Ureter (tissue), 1 donor: Measurements from ENCODE around the gene ZNF773. TPM values are rescaled to one million over a fixed set of nuclear protein-coding genes. Genes with fewer than 3 reads are reported as not detected.

Experiments used
- total RNA-seq: library from RNA; stranded (reverse); gene quantifications from one replicate; pipeline ENCODE4 v1.2.4, GENCODE V29; 2023
- donor health status: DM: yes; HTN: yes; CAD: no.

Gene ZNF773
- total RNA-seq, 1 donor from 2014 or later: 12.2 TPM

Other genes starting within 250 kb of the ZNF773 start
- 101 TPM for gene ZNF460, start 219.5 kb upstream of the ZNF773 start, total RNA-seq
- 11.7 TPM for gene ZNF543, start 179.5 kb upstream of the ZNF773 start, total RNA-seq
- gene ZNF304, start 148.7 kb upstream of the ZNF773 start, total RNA-seq: 13.6 TPM
- 7.6 TPM for gene TRAPPC2B, start 136.4 kb upstream of the ZNF773 start, total RNA-seq
- gene ZNF547, start 136.4 kb upstream of the ZNF773 start, total RNA-seq: 4.5 TPM
- 23.8 TPM for gene ZNF548, start 110.1 kb upstream of the ZNF773 start, total RNA-seq
- 20.3 TPM for gene ZNF17, start 88.8 kb upstream of the ZNF773 start, total RNA-seq
- 20.5 TPM for gene ZNF749, start 64.6 kb upstream of the ZNF773 start, total RNA-seq
- gene VN1R1, start 42.8 kb upstream of the ZNF773 start, total RNA-seq: 1.4 TPM
- gene ZNF772, start 22.4 kb upstream of the ZNF773 start, total RNA-seq: 16.9 TPM
- gene ZNF419, start 12.2 kb upstream of the ZNF773 start, total RNA-seq: 18.5 TPM
- 12.2 TPM for gene ZNF549, start 27.4 kb downstream of the ZNF773 start, total RNA-seq
- 16.4 TPM for gene ZNF550, start 59.9 kb downstream of the ZNF773 start, total RNA-seq
- gene ZNF416, start 79.0 kb downstream of the ZNF773 start, total RNA-seq: 8.6 TPM
- 8.1 TPM for gene ZIK1, start 84.2 kb downstream of the ZNF773 start, total RNA-seq
- 5.3 TPM for gene ZNF530, start 99.9 kb downstream of the ZNF773 start, total RNA-seq
- gene ZNF134, start 114.3 kb downstream of the ZNF773 start, total RNA-seq: 25.0 TPM
- 29.7 TPM for gene ZNF211, start 133.2 kb downstream of the ZNF773 start, total RNA-seq
- gene ZSCAN4, start 169.0 kb downstream of the ZNF773 start, total RNA-seq: 1.7 TPM
- gene ZNF551, start 182.0 kb downstream of the ZNF773 start, total RNA-seq: 21.5 TPM
- gene ZNF154, start 209.3 kb downstream of the ZNF773 start, total RNA-seq: 14.2 TPM
- 10.9 TPM for gene ZNF671, start 227.7 kb downstream of the ZNF773 start, total RNA-seq
- 22.2 TPM for gene ZNF776, start 246.9 kb downstream of the ZNF773 start, total RNA-seq